ENCODE results near the gene CSK.

- TF ChIP-seq RAD21 (IDR thresholded peaks at IDR 0.05; ENCODE audit: low read depth) (no peak), YY1 (IDR thresholded peaks at IDR 0.05; ENCODE audit: low read depth) (no peak)
These were observed 9.1 kb downstream of the CSK start for GRCh38 chr15:74791007-74791406.
